ENCODE measurements around the gene MORF4L1.

GRCh38 chr15:78889000-78889399 is 16.3 kb downstream of the MORF4L1 start:
- TF ChIP-seq CTCF (IDR thresholded peaks at IDR 0.05), result no peak
- TF ChIP-seq POLR2A (IDR thresholded peaks at IDR 0.05), result no peak

Data from heart left ventricle (tissue), 13 donors.